ENCODE measurements around the gene HEXD.
"Not testable (repeated sequence)": the region's sequence is repeated elsewhere in the genome, so short reads cannot be mapped to it uniquely, and the experiment has no call there.

Gene HEXD

GRCh38 chr17:82378741-82379021 is 39.5 kb upstream of the HEXD start:
- DNase-seq (ENCODE audit: low spot score), result no peak
- in situ Hi-C loops (cut with MboI; ENCODE audit: low sequenced_read_pairs, unreplicated experiment), result no loop called here
- TF ChIP-seq, protein P1, sequence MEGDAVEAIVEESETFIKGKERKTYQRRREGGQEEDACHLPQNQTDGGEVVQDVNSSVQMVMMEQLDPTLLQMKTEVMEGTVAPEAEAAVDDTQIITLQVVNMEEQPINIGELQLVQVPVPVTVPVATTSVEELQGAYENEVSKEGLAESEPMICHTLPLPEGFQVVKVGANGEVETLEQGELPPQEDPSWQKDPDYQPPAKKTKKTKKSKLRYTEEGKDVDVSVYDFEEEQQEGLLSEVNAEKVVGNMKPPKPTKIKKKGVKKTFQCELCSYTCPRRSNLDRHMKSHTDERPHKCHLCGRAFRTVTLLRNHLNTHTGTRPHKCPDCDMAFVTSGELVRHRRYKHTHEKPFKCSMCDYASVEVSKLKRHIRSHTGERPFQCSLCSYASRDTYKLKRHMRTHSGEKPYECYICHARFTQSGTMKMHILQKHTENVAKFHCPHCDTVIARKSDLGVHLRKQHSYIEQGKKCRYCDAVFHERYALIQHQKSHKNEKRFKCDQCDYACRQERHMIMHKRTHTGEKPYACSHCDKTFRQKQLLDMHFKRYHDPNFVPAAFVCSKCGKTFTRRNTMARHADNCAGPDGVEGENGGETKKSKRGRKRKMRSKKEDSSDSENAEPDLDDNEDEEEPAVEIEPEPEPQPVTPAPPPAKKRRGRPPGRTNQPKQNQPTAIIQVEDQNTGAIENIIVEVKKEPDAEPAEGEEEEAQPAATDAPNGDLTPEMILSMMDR (IDR thresholded peaks at IDR 0.05; ENCODE audit: borderline replicate concordance, control extremely low read depth, extremely low read depth, insufficient read depth, missing control alignments), result no peak

- TF ChIP-seq, protein P1 (IDR thresholded peaks at IDR 0.05; ENCODE audit: borderline replicate concordance, control extremely low read depth, extremely low read depth, insufficient read depth, missing control alignments), result no peak
- no peak for DNase-seq (ENCODE audit: low spot score)
- in situ Hi-C loops (cut with MboI; ENCODE audit: low sequenced_read_pairs, unreplicated experiment), result no loop called here
Measured at GRCh38 chr17:82380860-82381702, 37.1 kb upstream of the HEXD start.

DNA sequence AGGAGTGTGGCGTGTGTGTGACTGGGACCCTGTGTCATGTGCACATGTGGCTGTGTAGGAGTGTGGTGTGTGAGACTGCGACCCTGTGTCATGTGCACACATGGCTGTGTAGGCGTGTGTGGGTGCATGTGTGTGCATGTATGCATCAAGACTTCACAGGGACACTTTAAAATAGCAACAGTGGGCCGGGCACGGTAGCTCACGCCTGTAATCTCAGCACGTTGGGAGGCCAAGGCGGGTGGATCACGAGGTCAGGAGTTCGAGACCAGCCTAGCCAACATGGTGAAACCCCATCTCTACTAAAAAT is 36.5 kb upstream of the HEXD start:
- in situ Hi-C loops (cut with MboI; ENCODE audit: low sequenced_read_pairs, unreplicated experiment); DNase-seq (ENCODE audit: low spot score): not testable (repeated sequence)

DNA sequence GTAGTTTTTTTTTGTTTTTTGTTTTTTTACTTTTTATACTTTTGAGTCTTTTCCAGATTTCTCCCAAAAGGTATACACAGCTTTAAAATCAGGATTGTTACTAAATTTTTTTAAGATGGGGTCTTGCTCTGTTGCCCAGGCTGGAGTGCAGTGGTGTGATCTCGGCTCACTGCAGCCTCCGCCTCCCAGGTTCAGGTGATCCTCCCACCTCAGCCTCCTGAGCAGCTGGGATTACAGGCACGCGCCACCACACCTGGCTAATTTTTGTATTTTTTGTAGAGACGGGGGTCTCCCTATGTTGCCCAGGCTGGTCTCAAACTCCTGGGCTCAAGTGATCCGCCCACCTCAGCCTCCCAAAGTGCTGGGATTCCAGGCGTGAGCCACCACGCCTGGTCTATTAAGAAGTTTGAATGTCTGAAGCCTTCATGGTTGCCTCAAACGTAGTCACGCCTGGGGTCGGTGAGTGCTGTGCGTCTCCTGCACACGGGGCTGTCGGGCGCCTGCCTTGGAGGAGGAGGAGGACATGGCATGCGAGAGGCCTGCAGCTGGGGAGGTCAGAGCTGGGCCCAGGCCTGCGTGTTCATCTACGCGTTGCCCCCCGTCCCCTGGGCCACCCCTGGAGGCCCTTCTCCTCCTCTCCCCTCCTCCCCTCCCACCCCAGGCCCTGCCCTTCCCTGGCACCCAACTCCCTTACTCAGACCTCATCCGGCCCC is 35.8 kb upstream of the HEXD start:
- DNase-seq (ENCODE audit: low spot score); in situ Hi-C loops (cut with MboI; ENCODE audit: low sequenced_read_pairs, unreplicated experiment): not testable (repeated sequence)

GRCh38 chr17:82382933-82383255 is 35.3 kb upstream of the HEXD start:
- DNase-seq (ENCODE audit: low spot score), result no peak
- TF ChIP-seq, protein P1 (IDR thresholded peaks at IDR 0.05; ENCODE audit: borderline replicate concordance, control extremely low read depth, extremely low read depth, insufficient read depth, missing control alignments), result no peak
- in situ Hi-C loops (cut with MboI; ENCODE audit: low sequenced_read_pairs, unreplicated experiment), result no loop called here

- no peak for DNase-seq (ENCODE audit: low spot score)
- TF ChIP-seq, protein P1 (IDR thresholded peaks at IDR 0.05; ENCODE audit: borderline replicate concordance, control extremely low read depth, extremely low read depth, insufficient read depth, missing control alignments), result no peak
- in situ Hi-C loops (cut with MboI; ENCODE audit: low sequenced_read_pairs, unreplicated experiment), result no loop called here
Measured at GRCh38 chr17:82383411-82383810, 34.7 kb upstream of the HEXD start.

GRCh38 chr17:82384051-82384729 is 34.0 kb upstream of the HEXD start:
- DNase-seq (ENCODE audit: low spot score), result no peak
- in situ Hi-C loops (cut with MboI; ENCODE audit: low sequenced_read_pairs, unreplicated experiment), result no loop called here
- TF ChIP-seq, protein P1 (IDR thresholded peaks at IDR 0.05; ENCODE audit: borderline replicate concordance, control extremely low read depth, extremely low read depth, insufficient read depth, missing control alignments), result no peak

All from GM13976 (cell line).